Measurements from ENCODE around the gene ZMIZ1. TPM values are rescaled to one million over a fixed set of nuclear protein-coding genes. Genes with fewer than 3 reads are reported as not detected.

ZMIZ1 gene
- total RNA-seq, 1 experiment from 2014 or later: 28.4 TPM

- TF ChIP-seq ZBTB33 (IDR thresholded peaks at IDR 0.05; ENCODE audit: extremely low read depth, insufficient replicate concordance, low read length) (no peak), EGR1 (IDR thresholded peaks at IDR 0.05; ENCODE audit: low read depth) (no peak; the same call in 1 of the 2 replicates), CEBPB (IDR thresholded peaks at IDR 0.05; ENCODE audit: low read depth) (no peak), SIN3A (IDR thresholded peaks at IDR 0.05; ENCODE audit: low read depth) (no peak), CTCF (IDR thresholded peaks at IDR 0.05 in 2 of 3, conservative IDR thresholded peaks at IDR 0.05 in 1 of 3; ENCODE audit: borderline replicate concordance in 1 of 3, insufficient read depth in 1 of 3, low read depth in 2 of 3, low read length in 2 of 3) (no peak; a peak in 1 of 6 replicates)
Observed at GRCh38 chr10:79068203-79068561, 584 bp upstream of the ZMIZ1 start (continued).

GRCh38 chr10:79069325-79070080, 737 bp downstream of the ZMIZ1 start:
- Histone ChIP-seq H3K36me3 (ENCODE audit: control insufficient read depth in 1 of 2, insufficient read depth in 2 of 2, low read length in 2 of 2) (no peaks in the 10 kb centered on the region), H2AFZ (ENCODE audit: low read depth, low read length, poor library complexity, severe bottlenecking) (no peak overlapping the region), H3K27ac (ENCODE audit: low read depth, low read length) (peak overlapping the region; percentile 97), H3K9me3 (ENCODE audit: control insufficient read depth in 1 of 2, insufficient read depth in 1 of 2, low read depth in 1 of 2, low read length in 2 of 2) (no peaks in the 10 kb centered on the region), H4K20me1 (ENCODE audit: insufficient read depth) (no peaks in the 10 kb centered on the region), H3K9me2 (ENCODE audit: insufficient read depth) (no peaks in the 10 kb centered on the region), H3K9ac (ENCODE audit: low read length) (peak overlapping the region; percentile 76), H3K4me2 (ENCODE audit: low read length) (peak overlapping the region; percentile 90), H3K27me3 (ENCODE audit: insufficient read depth, low read length) (no peaks in the 10 kb centered on the region), H3K79me2 (ENCODE audit: insufficient read depth, low read length) (peaks cover 44% of the 10 kb centered on the region), H3K4me3 (replicated peaks in 1 of 2; ENCODE audit: low read depth in 1 of 2, low read length in 2 of 2) (peak overlapping the region; percentile 84 to 85), H3K4me1 (ENCODE audit: control insufficient read depth in 1 of 2, insufficient read depth in 2 of 2, low read length in 2 of 2) (peaks cover 37 to 59% of the 10 kb centered on the region in 2 experiments)
- no peak for DNase-seq (ENCODE audit: low read depth, low spot score)
- intact Hi-C loops (cut with micrococcal nuclease): loop anchor here (2.0 to 5.0 kb wide), 3 partner anchors 81 to 142 kb away; no protein-coding TSS in a partner anchor
- CTCF ChIA-PET: no interaction called here
- peak; percentile 19 for ATAC-seq
- no peak for TF ChIP-seq CTCF (IDR thresholded peaks at IDR 0.05 in 2 of 3, conservative IDR thresholded peaks at IDR 0.05 in 1 of 3; ENCODE audit: borderline replicate concordance in 1 of 3, insufficient read depth in 1 of 3, low read depth in 2 of 3, low read length in 2 of 3)
- peak; percentile 25; the same call in 1 of the 2 replicates for TF ChIP-seq ZFX (IDR thresholded peaks at IDR 0.05)
- TF ChIP-seq SIN3A (IDR thresholded peaks at IDR 0.05; ENCODE audit: low read depth): no peak; the same call in 1 of the 2 replicates
- POLR2A ChIA-PET: no interaction called here
- RAD21 ChIA-PET (ENCODE audit: low non-redundant PET in 1 of 2, low total read pairs in 2 of 2, uncharacterized antibody in 2 of 2, unreplicated experiment in 2 of 2): no interaction called here
- no TSS peak for BruUV-seq (replicated peaks)
